Colonic mucosa (tissue), 4 donors: ENCODE measurements around the gene ANKZF1. TPM values are rescaled to one million over a fixed set of nuclear protein-coding genes. Genes with fewer than 3 reads are reported as not detected.
A peak's percentile ranks its signal among the peaks of the same experiment; 100 is the strongest.

Experiments used
- DNase-seq: peaks from one replicate; pipeline ENCODE4 v3.0.0-alpha.2; 2020
- H3K27ac ChIP-seq: fragments of 200-600 bp; one replicate; pipeline ENCODE4 v1.8.0; 2021
- H3K27me3 ChIP-seq: fragments of 200-600 bp; one replicate; pipeline ENCODE4 v1.8.0; 2021
- H3K36me3 ChIP-seq: fragments of 200-600 bp; one replicate; pipeline ENCODE4 v1.8.0; 2021
- H3K4me1 ChIP-seq: fragments of 200-600 bp; one replicate; pipeline ENCODE4 v1.8.0; 2021; ENCODE audit warnings: mild to moderate bottlenecking
- H3K4me3 ChIP-seq: fragments of 200-600 bp; one replicate; pipeline ENCODE4 v1.8.0; 2021
- H3K9ac ChIP-seq, 2 donors: one replicate each; pipeline ENCODE4 v1.7.0; 2013; ENCODE audit warnings: control low read depth in 2 of 2, low read depth in 2 of 2, low read length in 2 of 2
- H3K9me3 ChIP-seq: fragments of 200-600 bp; one replicate; pipeline ENCODE4 v1.8.0; 2021
- CTCF ChIP-seq: fragments of 200-600 bp; IDR thresholded peaks from one replicate; pipeline ENCODE4 v1.8.0; 2022; ENCODE audit warnings: antibody characterized with exemption, mild to moderate bottlenecking
- intact Hi-C: fragments of 100-400 bp; cut with DNase I; formaldehyde crosslinking; loops from one replicate; pipeline ENCODE4 v1.14.1; 2022
- total RNA-seq, 2 donors: library from RNA; stranded (reverse); fragmentation: NEBNext Ultra II Directional in 1 of 2; extraction: Animal tissue kit (Norgen Biotek cat#: 25700) in 1 of 2; gene quantifications; one replicate each; pipeline ENCODE4 v1.2.1, GENCODE V29; 2021
- donor health status: healthy.
- donor health status: DM: no; HTN: no; CAD: no.
- donor health status: DM: no; HTN: no; CAD: no.

The ANKZF1 gene
- total RNA-seq, 2 donors from 2014 or later: 56.7 to 67.1 TPM

GRCh38 chr2:219230059-219230540 is 494 bp downstream of the ANKZF1 start:
- intact Hi-C loops: no loop called here
- peaks cover 7% of the 10 kb centered on the region for H3K4me1 ChIP-seq

GRCh38 chr2:219234331-219234730 is 4.7 kb downstream of the ANKZF1 start:
- no peak overlapping the region for H3K4me3 ChIP-seq
- no peaks in the 10 kb centered on the region for H3K27me3 ChIP-seq
- no peaks in the 10 kb centered on the region for H3K9me3 ChIP-seq
- intact Hi-C loops: no loop called here
- H3K9ac ChIP-seq: no peak overlapping the region
- DNase-seq: no peak
- no peak overlapping the region for H3K27ac ChIP-seq
- no peaks in the 10 kb centered on the region for H3K4me1 ChIP-seq
- TF ChIP-seq CTCF: no peak
- peaks cover 26% of the 10 kb centered on the region for H3K36me3 ChIP-seq

More at GRCh38 chr2:219230059-219230540, 494 bp downstream of the ANKZF1 start:
- DNase-seq: peak; percentile 74
- no peaks in the 10 kb centered on the region for H3K9me3 ChIP-seq
- peak overlapping the region; percentile 71 to 91 for H3K9ac ChIP-seq
- H3K27me3 ChIP-seq: no peaks in the 10 kb centered on the region
- no peak for TF ChIP-seq CTCF
- peak overlapping the region; percentile 88 for H3K27ac ChIP-seq
- peak overlapping the region; percentile 63 for H3K4me3 ChIP-seq
- peaks cover 14% of the 10 kb centered on the region for H3K36me3 ChIP-seq

GRCh38 chr2:219243291-219243761 is 13.7 kb downstream of the ANKZF1 start:
- peak; percentile 60 for DNase-seq
- Histone ChIP-seq H3K27me3 (no peaks in the 10 kb centered on the region), H3K4me3 (peak overlapping the region; percentile 19), H3K27ac (no peak overlapping the region), H3K9ac (peak overlapping the region in 1 of 2 donors; percentile 55), H3K4me1 (peaks cover 16% of the 10 kb centered on the region), H3K9me3 (no peaks in the 10 kb centered on the region), H3K36me3 (no peaks in the 10 kb centered on the region)
- TF ChIP-seq CTCF: no peak
- intact Hi-C loops: no loop called here

- no peak for DNase-seq
- intact Hi-C loops: no loop called here
- peaks cover 24% of the 10 kb centered on the region for H3K4me1 ChIP-seq
These were observed 15.2 kb downstream of the ANKZF1 start for GRCh38 chr2:219244789-219245147.

GRCh38 chr2:219245148-219245898 is 15.7 kb downstream of the ANKZF1 start, which contains the start of the genes GLB1L and STK16:
GLB1L (minus strand) TSS chr2:219245444; CDS start chr2:219243573, 1,871 bp downstream.
STK16 (plus strand) TSS chr2:219245479; CDS start chr2:219246000, 521 bp downstream.
- peak; percentile 96 for DNase-seq
- Histone ChIP-seq H3K27me3 (no peaks in the 10 kb centered on the region), H3K36me3 (no peaks in the 10 kb centered on the region), H3K4me3 (peak within 1 kb of the TSS; percentile 73), H3K9me3 (no peaks in the 10 kb centered on the region), H3K4me1 (peaks cover 28% of the 10 kb centered on the region), H3K9ac (peak within 1 kb of the TSS; percentile 86 to 99), H3K27ac (peak within 1 kb of the TSS; percentile 88)
- TF ChIP-seq CTCF: no peak
- intact Hi-C loops: no loop called here

More at GRCh38 chr2:219244789-219245147, 15.2 kb downstream of the ANKZF1 start:
- H3K4me3 ChIP-seq: peak overlapping the region; percentile 73
- H3K27ac ChIP-seq: peak overlapping the region; percentile 88
- no peak for TF ChIP-seq CTCF
- H3K36me3 ChIP-seq: no peaks in the 10 kb centered on the region
- no peaks in the 10 kb centered on the region for H3K9me3 ChIP-seq
- H3K27me3 ChIP-seq: no peaks in the 10 kb centered on the region
- H3K9ac ChIP-seq: peak overlapping the region; percentile 86 to 99
